Measurements from ENCODE around the gene DR1. TPM values are rescaled to one million over a fixed set of nuclear protein-coding genes. Genes with fewer than 3 reads are reported as not detected.

DR1 gene
- total RNA-seq = 52.5 and 71.4 TPM in 2 replicates

GRCh38 chr1:93345633-93346420 is at the start of gene DR1:
Gene DR1 (plus strand): TSS chr1:93345907. CDS start chr1:93346646, 739 bp downstream.

Small RNAs within 50 kb of the gene (small RNA-seq; reads per million reads assigned to genes)
- gene RF00019 = not detected

Other genes with a start within 250 kb of the DR1 start
- 33.9 and 50.0 TPM in 2 replicates for gene TMED5, start 165.5 kb upstream of the DR1 start, total RNA-seq
- 4.0 and 6.7 TPM in 2 replicates for gene CCDC18, start 165.2 kb upstream of the DR1 start, total RNA-seq
- gene FNBP1L, start 102.2 kb downstream of the DR1 start, total RNA-seq = 21.3 and 28.2 TPM in 2 replicates